MM.1S (cell line): Measurements from ENCODE around the gene IFT20.
"Not testable (repeated sequence)": the region's sequence is repeated elsewhere in the genome, so short reads cannot be mapped to it uniquely, and the experiment has no call there.

Experiments
- DNase-seq: peaks from one replicate; pipeline ENCODE4 v3.0.0-alpha.2; 2015
- H2AFZ ChIP-seq: fragments of 300-600 bp; sonication (generic); 2 replicates; pipeline ENCODE4 v1.6.0; 2016; ENCODE audit warnings: antibody characterized with exemption, low read length
- H3F3A ChIP-seq: fragments of 300-600 bp; sonication (generic); 2 replicates; pipeline ENCODE4 v1.6.1; 2016; ENCODE audit warnings: mild to moderate bottlenecking, antibody characterized with exemption, low read length, moderate library complexity, mixed read lengths; ENCODE audit not compliant: insufficient read depth
- H3K27ac ChIP-seq: fragments of 300-600 bp; sonication (generic); 2 replicates; pipeline ENCODE4 v1.5.1; 2016; ENCODE audit warnings: mild to moderate bottlenecking, low read length
- H3K27me3 ChIP-seq: fragments of 300-600 bp; sonication (generic); replicated peaks from 2 replicates; pipeline ENCODE4 v1.6.0; 2016; ENCODE audit warnings: low read length; ENCODE audit not compliant: insufficient read depth
- H3K36me3 ChIP-seq: fragments of 300-600 bp; sonication (generic); replicated peaks from 2 replicates; pipeline ENCODE4 v1.6.1; 2016; ENCODE audit warnings: mild to moderate bottlenecking, low read length, mixed read lengths; ENCODE audit not compliant: insufficient read depth
- H3K4me1 ChIP-seq: fragments of 300-600 bp; sonication (generic); 2 replicates; pipeline ENCODE4 v1.6.1; 2016; ENCODE audit warnings: low read length, mixed read lengths
- H3K4me2 ChIP-seq: fragments of 300-600 bp; sonication (generic); 2 replicates; pipeline ENCODE4 v1.6.0; 2016; ENCODE audit warnings: low read depth, low read length
- H3K4me3 ChIP-seq: fragments of 300-600 bp; sonication (generic); 2 replicates; pipeline ENCODE4 v1.5.1; 2016; ENCODE audit warnings: low read length, mixed read lengths
- H3K79me2 ChIP-seq: fragments of 300-600 bp; sonication (generic); 2 replicates; pipeline ENCODE4 v1.6.1; 2016; ENCODE audit warnings: mixed run types, low read length, mixed read lengths
- H3K9ac ChIP-seq: fragments of 300-600 bp; sonication (generic); 2 replicates; pipeline ENCODE4 v1.6.1; 2016; ENCODE audit warnings: low read length, mixed read lengths
- H3K9me2 ChIP-seq: fragments of 300-600 bp; sonication (generic); replicated peaks from 2 replicates; pipeline ENCODE4 v1.6.1; 2016; ENCODE audit warnings: mild to moderate bottlenecking, low read length, mixed read lengths; ENCODE audit not compliant: insufficient read depth
- H3K9me3 ChIP-seq: fragments of 300-600 bp; sonication (generic); replicated peaks from 2 replicates; pipeline ENCODE4 v1.6.1; 2016; ENCODE audit warnings: mild to moderate bottlenecking, low read length, mixed read lengths; ENCODE audit not compliant: insufficient read depth
- H4K20me1 ChIP-seq: fragments of 300-600 bp; sonication (generic); 2 replicates; pipeline ENCODE4 v1.6.1; 2016; ENCODE audit warnings: mild to moderate bottlenecking, low read length, moderate library complexity, mixed read lengths; ENCODE audit not compliant: insufficient read depth
- CTCF ChIP-seq: fragments of 300-600 bp; sonication (generic); IDR thresholded peaks from 2 replicates; pipeline ENCODE4 v1.5.1; 2016; ENCODE audit warnings: antibody characterized with exemption, low read length, mixed read lengths
- EZH2 ChIP-seq: fragments of 300-600 bp; sonication (generic); optimal IDR thresholded peaks from 2 replicates; pipeline ENCODE3; 2017; ENCODE audit warnings: low read depth, mild to moderate bottlenecking, antibody characterized with exemption, low read length, mixed read lengths
- EZH2phosphoT487 ChIP-seq: fragments of 300-600 bp; sonication (generic); IDR thresholded peaks from 2 replicates; pipeline ENCODE4 v1.6.1; 2018; ENCODE audit warnings: antibody characterized with exemption, low read length

Gene IFT20

GRCh38 chr17:28341516-28341915 lies 6.2 kb upstream of the IFT20 start:
- Histone ChIP-seq H2AFZ (no peak overlapping the region), H3K4me3 (no peak overlapping the region), H3K4me2 (no peak overlapping the region), H3F3A (peaks cover 22% of the 10 kb centered on the region), H4K20me1 (no peaks in the 10 kb centered on the region), H3K9ac (no peak overlapping the region), H3K9me3 (no peaks in the 10 kb centered on the region), H3K79me2 (peaks cover 21% of the 10 kb centered on the region), H3K36me3 (peaks cover 7% of the 10 kb centered on the region; the same call in 1 of the 2 replicates), H3K27ac (no peak overlapping the region), H3K27me3 (no peaks in the 10 kb centered on the region), H3K9me2 (no peaks in the 10 kb centered on the region), H3K4me1 (peaks cover 32% of the 10 kb centered on the region)
- no peak for DNase-seq
- TF ChIP-seq CTCF, result no peak
- TF ChIP-seq EZH2phosphoT487, result no peak
- TF ChIP-seq EZH2, result no peak

GRCh38 chr17:28340374-28340773 lies 5.1 kb upstream of the IFT20 start:
- peaks cover 29% of the 10 kb centered on the region for H3K79me2 ChIP-seq
- no peak overlapping the region for H3K4me2 ChIP-seq
- H3K9me2 ChIP-seq, result no peaks in the 10 kb centered on the region
- TF ChIP-seq EZH2 (no peak), CTCF (no peak), EZH2phosphoT487 (no peak)
- H2AFZ ChIP-seq, result no peak overlapping the region
- no peaks in the 10 kb centered on the region for H3K9me3 ChIP-seq
- no peak overlapping the region for H3K27ac ChIP-seq
- no peaks in the 10 kb centered on the region for H3K27me3 ChIP-seq
- H3K4me3 ChIP-seq, result no peak overlapping the region
- no peak overlapping the region for H3K9ac ChIP-seq
- peaks cover 22% of the 10 kb centered on the region for H3F3A ChIP-seq
- DNase-seq, result no peak
- peaks cover 36% of the 10 kb centered on the region for H3K4me1 ChIP-seq
- no peaks in the 10 kb centered on the region for H3K36me3 ChIP-seq
- no peaks in the 10 kb centered on the region for H4K20me1 ChIP-seq

- Histone ChIP-seq H4K20me1 (no peaks in the 10 kb centered on the region), H3K4me2 (no peak overlapping the region), H3K9ac (no peak overlapping the region), H3K9me2 (no peaks in the 10 kb centered on the region), H3K27ac (no peak overlapping the region), H3F3A (peaks cover 17% of the 10 kb centered on the region), H3K36me3 (no peaks in the 10 kb centered on the region), H2AFZ (no peak overlapping the region), H3K79me2 (peaks cover 36% of the 10 kb centered on the region), H3K4me3 (no peak overlapping the region), H3K9me3 (no peaks in the 10 kb centered on the region), H3K27me3 (no peaks in the 10 kb centered on the region), H3K4me1 (peaks cover 29% of the 10 kb centered on the region)
- no peak for TF ChIP-seq EZH2phosphoT487
- TF ChIP-seq CTCF, result no peak
- TF ChIP-seq EZH2, result no peak
- no peak for DNase-seq
These were observed 4.2 kb upstream of the IFT20 start for GRCh38 chr17:28339431-28339830.

GRCh38 chr17:28338769-28339212 lies 3.5 kb upstream of the IFT20 start:
- not testable (repeated sequence) for H3K9me2 ChIP-seq, H3K9me3 ChIP-seq, H3K36me3 ChIP-seq, H3K4me2 ChIP-seq, H3K27ac ChIP-seq, H4K20me1 ChIP-seq, H3K9ac ChIP-seq, DNase-seq, H2AFZ ChIP-seq, H3K4me3 ChIP-seq, H3K27me3 ChIP-seq
- H3K4me1 ChIP-seq, result peaks cover 28% of the 10 kb centered on the region
- H3F3A ChIP-seq, result peaks cover 11% of the 10 kb centered on the region
- peaks cover 43% of the 10 kb centered on the region for H3K79me2 ChIP-seq
